NCI-H526 treated with DMSO at 0.1 percent for 48 hours (cell line): ENCODE data around the gene PKHD1.

Experiments used
- DNase-seq: peaks from one replicate; lab custom pipeline; 2025; lab: John Stamatoyannopoulos, UW

The PKHD1 gene

GRCh38 chr6:51702851-51703250 is 384.6 kb downstream of the PKHD1 start:
- DNase-seq, result no peak

- DNase-seq, result no peak
These were observed 402.8 kb downstream of the PKHD1 start for GRCh38 chr6:51684603-51685002.

GRCh38 chr6:51684038-51684437 is 403.4 kb downstream of the PKHD1 start:
- no peak for DNase-seq

GRCh38 chr6:51678905-51679620 is 408.4 kb downstream of the PKHD1 start:
- no peak for DNase-seq

- no peak for DNase-seq
These were observed 409.1 kb downstream of the PKHD1 start for GRCh38 chr6:51678274-51678673.

- DNase-seq, result no peak
These were observed 411.5 kb downstream of the PKHD1 start for GRCh38 chr6:51675922-51676275.

GRCh38 chr6:51675020-51675921 is 412.1 kb downstream of the PKHD1 start:
- DNase-seq, result no peak

- DNase-seq, result no peak
These were observed 423.9 kb downstream of the PKHD1 start for GRCh38 chr6:51663525-51663924.

GRCh38 chr6:51660767-51661166 is 426.6 kb downstream of the PKHD1 start:
- no peak for DNase-seq

- no peak for DNase-seq
These were observed 429.9 kb downstream of the PKHD1 start for GRCh38 chr6:51657491-51657890.

- no peak for DNase-seq
These were observed 431.9 kb downstream of the PKHD1 start for GRCh38 chr6:51655517-51655916.

- DNase-seq, result no peak
These were observed 432.8 kb downstream of the PKHD1 start for GRCh38 chr6:51654647-51655046.

- no peak for DNase-seq
These were observed 436.1 kb downstream of the PKHD1 start for GRCh38 chr6:51651132-51651817.

- no peak for DNase-seq
These were observed 438.6 kb downstream of the PKHD1 start for GRCh38 chr6:51648774-51649173.

GRCh38 chr6:51648236-51648635 is 439.2 kb downstream of the PKHD1 start:
- no peak for DNase-seq

GRCh38 chr6:51644426-51644825 is 443.0 kb downstream of the PKHD1 start:
- no peak for DNase-seq

GRCh38 chr6:51640021-51640420 is 447.4 kb downstream of the PKHD1 start:
- DNase-seq, result no peak

- DNase-seq, result no peak
These were observed 454.0 kb downstream of the PKHD1 start for GRCh38 chr6:51633424-51633823.

GRCh38 chr6:51630011-51630410 is 457.4 kb downstream of the PKHD1 start:
- DNase-seq, result no peak

- no peak for DNase-seq
These were observed 461.0 kb downstream of the PKHD1 start for GRCh38 chr6:51626391-51626790.

- no peak for DNase-seq
These were observed 461.8 kb downstream of the PKHD1 start for GRCh38 chr6:51625566-51625965.

GRCh38 chr6:51620971-51621370 is 466.4 kb downstream of the PKHD1 start:
- no peak for DNase-seq
